Stimulated activated naive CD8-positive, alpha-beta T cell treated with anti-CD3 and anti-CD28 coated beads, Interleukin-15, Interleukin-2, amounts not matched to agents 100 ng/mL and 50 ng/mL, for 24 hours (primary cell): ENCODE data around the gene IGF2BP1.
"Not testable (repeated sequence)": the region's sequence is repeated elsewhere in the genome, so short reads cannot be mapped to it uniquely, and the experiment has no call there.

ENCODE experiments used
- H3K27ac Mint-ChIP-seq: one replicate; pipeline ENCODE4 v1.8.0; 2021; ENCODE audit warnings: mild to moderate bottlenecking, mixed read lengths
- H3K27me3 Mint-ChIP-seq: one replicate; pipeline ENCODE4 v1.8.0; 2021; ENCODE audit warnings: mixed read lengths
- H3K36me3 Mint-ChIP-seq: one replicate; pipeline ENCODE4 v1.8.0; 2021; ENCODE audit warnings: low read depth, mixed read lengths
- H3K4me1 Mint-ChIP-seq: one replicate; pipeline ENCODE4 v1.8.0; 2021; ENCODE audit warnings: low read depth, mixed read lengths
- H3K4me3 Mint-ChIP-seq: one replicate; pipeline ENCODE4 v1.8.0; 2021; ENCODE audit warnings: mild to moderate bottlenecking, mixed read lengths
- H3K9me3 Mint-ChIP-seq: one replicate; pipeline ENCODE4 v1.8.0; 2021; ENCODE audit warnings: mixed read lengths

The IGF2BP1 gene

GRCh38 chr17:49079840-49080663 lies 82.9 kb downstream of the IGF2BP1 start:
- no peaks in the 10 kb centered on the region for H3K9me3 Mint-ChIP-seq
- H3K4me3 Mint-ChIP-seq: no peak overlapping the region
- no peak overlapping the region for H3K27ac Mint-ChIP-seq
- H3K27me3 Mint-ChIP-seq: peaks cover 46% of the 10 kb centered on the region
- H3K4me1 Mint-ChIP-seq: no peaks in the 10 kb centered on the region
- no peaks in the 10 kb centered on the region for H3K36me3 Mint-ChIP-seq

DNA sequence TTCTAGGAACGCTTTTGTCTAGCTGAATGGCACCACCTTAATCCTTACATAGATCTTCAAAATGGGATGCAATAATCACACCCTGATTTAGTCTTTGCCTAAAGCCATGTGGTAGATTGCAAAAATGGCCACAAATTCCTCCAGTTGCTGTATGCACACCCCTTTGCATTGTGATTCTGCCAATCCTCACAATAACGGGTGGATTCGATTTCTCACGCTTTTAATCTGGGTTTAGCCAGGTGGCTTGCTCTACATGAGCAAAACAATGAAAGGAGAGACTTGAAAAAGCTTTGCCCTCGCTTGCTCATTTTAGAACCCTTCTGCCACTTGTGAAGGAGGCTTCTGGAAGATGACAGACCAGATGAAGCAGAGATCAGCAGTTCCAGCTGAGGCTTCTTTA lies 85.0 kb downstream of the IGF2BP1 start:
- H3K4me1 Mint-ChIP-seq: no peaks in the 10 kb centered on the region
- peaks cover 45% of the 10 kb centered on the region for H3K27me3 Mint-ChIP-seq
- H3K9me3 Mint-ChIP-seq: no peaks in the 10 kb centered on the region
- H3K27ac Mint-ChIP-seq: no peak overlapping the region
- no peak overlapping the region for H3K4me3 Mint-ChIP-seq
- no peaks in the 10 kb centered on the region for H3K36me3 Mint-ChIP-seq

DNA sequence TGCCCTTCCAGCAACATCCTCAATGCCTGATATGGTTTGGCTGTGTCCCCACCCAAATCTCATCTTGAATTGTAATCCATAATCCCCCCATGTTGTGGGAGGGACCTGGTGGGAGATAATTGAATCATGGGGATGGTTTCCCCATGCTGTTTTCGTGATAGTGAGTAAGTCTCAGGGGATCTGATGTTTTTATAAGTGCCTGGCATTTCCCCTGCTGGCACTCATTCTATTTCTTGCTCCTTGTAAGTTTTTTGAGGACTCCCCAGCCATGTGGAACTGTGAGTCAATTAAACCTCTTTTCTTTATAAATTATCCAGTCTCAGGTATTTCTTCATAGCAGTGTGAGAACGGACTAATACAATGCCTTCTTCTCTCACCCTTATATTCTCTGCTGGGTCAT lies 87.9 kb downstream of the IGF2BP1 start:
- peaks cover 29% of the 10 kb centered on the region for H3K27me3 Mint-ChIP-seq
- H3K9me3 Mint-ChIP-seq, H3K4me3 Mint-ChIP-seq, H3K27ac Mint-ChIP-seq, H3K36me3 Mint-ChIP-seq, H3K4me1 Mint-ChIP-seq: not testable (repeated sequence)

- no peak overlapping the region for H3K27ac Mint-ChIP-seq
- H3K36me3 Mint-ChIP-seq: no peaks in the 10 kb centered on the region
- no peak overlapping the region for H3K4me3 Mint-ChIP-seq
- no peaks in the 10 kb centered on the region for H3K4me1 Mint-ChIP-seq
- H3K27me3 Mint-ChIP-seq: peaks cover 29% of the 10 kb centered on the region
- H3K9me3 Mint-ChIP-seq: no peaks in the 10 kb centered on the region
Observed at GRCh38 chr17:49085565-49086315, 88.6 kb downstream of the IGF2BP1 start.

- Mint-ChIP-seq H3K36me3 (no peaks in the 10 kb centered on the region), H3K9me3 (no peaks in the 10 kb centered on the region), H3K4me1 (no peaks in the 10 kb centered on the region), H3K27ac (no peak overlapping the region), H3K4me3 (no peak overlapping the region), H3K27me3 (peaks cover 29% of the 10 kb centered on the region)
Observed at GRCh38 chr17:49086316-49086605, 89.1 kb downstream of the IGF2BP1 start.

DNA sequence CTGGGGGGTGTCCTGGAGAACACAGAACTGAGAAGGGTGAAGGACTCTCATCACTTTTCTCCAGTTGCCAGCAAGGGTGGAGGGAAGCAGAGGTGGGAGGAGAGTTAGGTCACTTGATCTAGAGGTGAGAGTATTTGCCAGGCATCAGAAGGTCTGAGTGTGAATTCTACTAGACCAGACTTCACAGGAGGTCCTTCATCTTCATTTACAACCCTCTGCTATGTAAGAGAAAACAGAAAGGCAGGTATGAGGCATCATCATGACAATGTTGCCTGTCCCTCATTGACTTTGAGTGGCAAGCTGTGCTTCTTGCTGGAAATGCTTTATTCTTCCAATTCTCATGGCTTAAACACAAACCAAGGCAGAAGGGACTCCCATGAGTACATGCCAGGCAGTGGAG lies 89.5 kb downstream of the IGF2BP1 start:
- Mint-ChIP-seq H3K27me3 (peaks cover 29% of the 10 kb centered on the region), H3K4me3 (no peak overlapping the region), H3K27ac (no peak overlapping the region), H3K36me3 (no peaks in the 10 kb centered on the region), H3K4me1 (no peaks in the 10 kb centered on the region), H3K9me3 (no peaks in the 10 kb centered on the region)

GRCh38 chr17:49089094-49089493 lies 91.9 kb downstream of the IGF2BP1 start:
- Mint-ChIP-seq H3K4me3 (no peak overlapping the region), H3K9me3 (no peaks in the 10 kb centered on the region), H3K27ac (no peak overlapping the region), H3K27me3 (peaks cover 21% of the 10 kb centered on the region), H3K4me1 (no peaks in the 10 kb centered on the region), H3K36me3 (no peaks in the 10 kb centered on the region)

DNA sequence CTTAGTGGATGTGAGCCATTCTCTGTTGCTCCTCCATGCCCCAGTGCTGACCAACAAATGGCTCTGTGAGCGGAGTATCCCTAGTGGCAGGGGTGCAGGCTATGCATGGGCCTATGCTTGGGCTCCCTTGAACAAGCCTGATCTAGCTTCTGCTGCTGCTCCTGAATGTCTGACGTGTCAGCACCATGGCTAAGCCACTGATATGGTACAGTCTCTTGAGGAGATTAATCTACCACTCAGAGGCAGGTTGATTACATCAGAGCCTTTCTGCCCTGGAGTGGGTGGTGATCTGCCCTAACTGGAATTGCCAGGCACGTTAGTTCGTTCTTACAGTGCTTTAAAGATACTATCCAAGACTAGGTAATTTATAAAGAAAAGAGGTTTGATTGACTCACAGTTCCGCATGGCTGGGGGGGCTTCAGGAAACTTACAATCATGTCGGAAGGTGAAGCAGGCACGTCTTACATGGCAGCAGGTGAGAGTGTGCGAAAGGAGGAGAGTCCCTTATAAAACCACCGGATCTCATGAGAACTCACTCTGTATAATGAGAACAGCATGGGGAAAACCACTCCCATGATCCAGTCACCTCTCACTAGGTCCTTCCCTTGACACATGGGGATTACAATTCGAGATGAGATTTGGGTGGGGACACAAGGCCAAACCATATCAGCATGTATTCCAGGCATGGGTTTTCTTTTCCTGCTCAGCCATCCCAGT lies 93.9 kb downstream of the IGF2BP1 start:
- no peaks in the 10 kb centered on the region for H3K36me3 Mint-ChIP-seq
- no peaks in the 10 kb centered on the region for H3K9me3 Mint-ChIP-seq
- peaks cover 8% of the 10 kb centered on the region for H3K27me3 Mint-ChIP-seq
- H3K27ac Mint-ChIP-seq: no peak overlapping the region
- H3K4me1 Mint-ChIP-seq: no peaks in the 10 kb centered on the region
- H3K4me3 Mint-ChIP-seq: no peak overlapping the region

DNA sequence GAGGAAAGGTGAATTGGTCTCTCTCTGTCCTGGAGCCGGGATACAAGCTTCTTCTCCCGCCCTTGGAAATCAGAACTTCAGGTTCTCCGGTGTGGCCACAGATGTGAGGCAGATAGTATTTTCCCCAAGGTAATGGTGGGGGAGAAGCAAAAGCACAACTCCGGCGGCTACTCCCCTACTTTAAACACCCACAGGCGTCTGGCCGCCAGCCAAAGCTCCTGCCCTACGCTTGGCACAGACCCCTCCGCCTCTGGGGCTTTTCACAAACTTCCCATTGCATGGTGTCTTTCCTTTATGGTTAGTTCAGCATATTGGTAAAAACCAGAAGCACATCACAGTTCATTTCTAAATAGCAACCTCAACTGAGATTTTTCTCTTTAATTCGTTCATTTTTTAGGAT lies 95.9 kb downstream of the IGF2BP1 start:
- H3K27ac Mint-ChIP-seq: no peak overlapping the region

GRCh38 chr17:49100601-49101000 lies 103.4 kb downstream of the IGF2BP1 start:
- Mint-ChIP-seq H3K4me3 (no peak overlapping the region), H3K9me3 (no peaks in the 10 kb centered on the region), H3K4me1 (no peaks in the 10 kb centered on the region), H3K27ac (no peak overlapping the region), H3K36me3 (no peaks in the 10 kb centered on the region), H3K27me3 (peaks cover 10% of the 10 kb centered on the region)

More for the DNA sequence above, 95.9 kb downstream of the IGF2BP1 start:
- Mint-ChIP-seq H3K4me1 (no peaks in the 10 kb centered on the region), H3K4me3 (no peak overlapping the region), H3K9me3 (no peaks in the 10 kb centered on the region), H3K27me3 (peaks cover 4% of the 10 kb centered on the region), H3K36me3 (no peaks in the 10 kb centered on the region)

DNA sequence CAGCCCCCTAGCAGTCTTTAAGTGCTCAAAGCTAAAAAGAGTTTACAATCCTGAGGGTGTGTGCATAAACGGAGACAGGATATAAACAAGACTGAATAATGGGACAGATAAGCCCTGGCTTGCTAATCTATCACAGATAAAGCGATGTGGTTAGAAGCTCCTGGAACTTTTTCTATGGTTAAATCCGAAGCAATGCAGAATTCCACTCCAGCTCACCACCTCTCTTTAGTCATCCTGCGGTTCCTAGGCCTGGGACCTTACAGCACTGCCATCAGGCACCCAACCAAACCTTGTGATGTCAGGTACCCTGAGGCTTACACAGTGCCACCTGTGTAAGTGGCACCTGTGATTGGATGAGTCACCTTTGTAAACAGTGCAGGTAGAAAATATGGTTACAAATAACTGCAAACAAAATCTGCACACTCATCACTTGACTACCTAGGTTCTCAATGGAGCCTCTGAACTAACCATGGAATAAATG lies 103.9 kb downstream of the IGF2BP1 start:
- Mint-ChIP-seq H3K4me1 (no peaks in the 10 kb centered on the region), H3K36me3 (no peaks in the 10 kb centered on the region), H3K4me3 (no peak overlapping the region), H3K27me3 (peaks cover 10% of the 10 kb centered on the region), H3K9me3 (no peaks in the 10 kb centered on the region), H3K27ac (no peak overlapping the region)

- H3K27me3 Mint-ChIP-seq: peaks cover 10% of the 10 kb centered on the region
- not testable (repeated sequence) for H3K27ac Mint-ChIP-seq, H3K9me3 Mint-ChIP-seq, H3K4me1 Mint-ChIP-seq, H3K4me3 Mint-ChIP-seq, H3K36me3 Mint-ChIP-seq
Observed at GRCh38 chr17:49103360-49103759, 106.2 kb downstream of the IGF2BP1 start.

- Mint-ChIP-seq H3K27me3 (peaks cover 7% of the 10 kb centered on the region), H3K36me3 (no peaks in the 10 kb centered on the region), H3K9me3 (no peaks in the 10 kb centered on the region), H3K4me1 (no peaks in the 10 kb centered on the region), H3K4me3 (no peak overlapping the region), H3K27ac (no peak overlapping the region)
Observed at GRCh38 chr17:49104511-49105074, 107.4 kb downstream of the IGF2BP1 start.
